GM23338 (cell line): ENCODE data around the gene CLEC3B.

Experiments used
- CREB1 ChIP-seq: fragments of 250-450 bp; sonication (Bioruptor Pico); IDR thresholded peaks from 2 replicates; pipeline ENCODE4 v1.5.0; 2020; ENCODE audit warnings: low read depth, mild to moderate bottlenecking, moderate library complexity
- EZH2 ChIP-seq: fragments of 200-600 bp; sonication (generic); IDR thresholded peaks from one replicate; pipeline ENCODE4 v1.8.0; 2017; ENCODE audit warnings: antibody characterized with exemption, mild to moderate bottlenecking, low read depth; ENCODE audit not compliant: unreplicated experiment
- EZH2phosphoT487 ChIP-seq: fragments of 200-600 bp; sonication (generic); IDR thresholded peaks from one replicate; pipeline ENCODE4 v1.8.1; 2018; ENCODE audit warnings: antibody characterized with exemption; ENCODE audit not compliant: unreplicated experiment
- JUNB ChIP-seq: IDR thresholded peaks from one replicate; pipeline ENCODE4 v1.6.1; 2016; ENCODE audit warnings: antibody characterized with exemption; ENCODE audit not compliant: unreplicated experiment
- NANOG ChIP-seq: IDR thresholded peaks from 2 replicates; pipeline ENCODE4 v1.6.1; 2016; ENCODE audit warnings: antibody characterized with exemption, borderline replicate concordance
- POLR2AphosphoS5 ChIP-seq: IDR thresholded peaks from 2 replicates; pipeline ENCODE4 v1.6.1; 2016; ENCODE audit warnings: antibody characterized with exemption, low read depth
- ZNF114 ChIP-seq: fragments of 250-450 bp; sonication (Bioruptor Pico); IDR thresholded peaks from 2 replicates; pipeline ENCODE4 v1.5.0; 2020; ENCODE audit warnings: mild to moderate bottlenecking, moderate library complexity
- ZNF331 ChIP-seq: fragments of 250-450 bp; sonication (Bioruptor Pico); IDR thresholded peaks from 2 replicates; pipeline ENCODE4 v1.5.0; 2020; ENCODE audit warnings: low read depth, mild to moderate bottlenecking, moderate library complexity
- TF ChIP-seq, protein P1 (sequence below), 2 experiments: fragments of 200-600 bp in 1 of 2; sonication (generic) in 1 of 2; conservative IDR thresholded peaks; 2 replicates each; pipeline versions ENCODE4 v1.5.1 to v1.6.1; 2016 to 2017; ENCODE audit warnings: antibody characterized with exemption in 2 of 2, low read depth in 2 of 2, mild to moderate bottlenecking in 2 of 2, moderate library complexity in 1 of 2
- TF ChIP-seq, protein P2 (sequence below): IDR thresholded peaks from 2 replicates; pipeline ENCODE4 v1.6.1; 2016; ENCODE audit warnings: antibody characterized with exemption

DNA sequence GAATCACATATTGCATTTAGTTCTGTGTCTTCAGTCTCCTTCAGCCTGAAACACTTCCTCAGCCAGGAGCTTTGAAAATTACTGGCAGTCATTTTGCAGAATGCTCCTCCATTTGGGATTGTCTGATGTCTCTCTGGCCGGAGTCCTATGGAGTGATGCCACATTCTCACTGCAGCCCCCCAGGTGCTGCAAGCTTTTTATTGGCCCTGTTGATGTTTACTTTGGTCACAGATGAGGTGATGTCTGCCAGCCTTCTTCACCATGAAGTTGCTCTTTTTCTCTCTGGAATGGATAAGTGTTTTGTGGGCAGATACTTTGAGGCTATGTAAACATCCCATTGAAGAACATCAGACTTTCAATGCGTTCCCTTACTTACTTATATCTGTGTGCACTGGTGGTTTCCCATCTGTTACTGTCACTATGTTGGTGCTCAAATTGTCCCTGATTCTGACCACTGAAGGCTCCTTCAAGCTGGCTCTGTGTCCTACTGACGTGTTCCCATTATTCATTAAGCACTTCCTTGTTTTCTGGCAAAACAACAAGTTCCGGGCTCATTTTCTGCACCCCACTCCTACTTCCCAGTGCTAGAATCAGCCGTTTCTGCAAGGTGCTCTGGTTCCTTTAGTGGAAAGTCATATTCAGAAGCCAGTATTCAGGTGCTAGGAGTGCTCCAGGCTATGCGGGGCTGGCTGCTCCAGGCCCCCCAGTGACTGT, 1.4 kb upstream of the CLEC3B start:
- no peak for TF ChIP-seq CREB1 (CRISPR knock-in tag)
- TF ChIP-seq, protein P1, sequence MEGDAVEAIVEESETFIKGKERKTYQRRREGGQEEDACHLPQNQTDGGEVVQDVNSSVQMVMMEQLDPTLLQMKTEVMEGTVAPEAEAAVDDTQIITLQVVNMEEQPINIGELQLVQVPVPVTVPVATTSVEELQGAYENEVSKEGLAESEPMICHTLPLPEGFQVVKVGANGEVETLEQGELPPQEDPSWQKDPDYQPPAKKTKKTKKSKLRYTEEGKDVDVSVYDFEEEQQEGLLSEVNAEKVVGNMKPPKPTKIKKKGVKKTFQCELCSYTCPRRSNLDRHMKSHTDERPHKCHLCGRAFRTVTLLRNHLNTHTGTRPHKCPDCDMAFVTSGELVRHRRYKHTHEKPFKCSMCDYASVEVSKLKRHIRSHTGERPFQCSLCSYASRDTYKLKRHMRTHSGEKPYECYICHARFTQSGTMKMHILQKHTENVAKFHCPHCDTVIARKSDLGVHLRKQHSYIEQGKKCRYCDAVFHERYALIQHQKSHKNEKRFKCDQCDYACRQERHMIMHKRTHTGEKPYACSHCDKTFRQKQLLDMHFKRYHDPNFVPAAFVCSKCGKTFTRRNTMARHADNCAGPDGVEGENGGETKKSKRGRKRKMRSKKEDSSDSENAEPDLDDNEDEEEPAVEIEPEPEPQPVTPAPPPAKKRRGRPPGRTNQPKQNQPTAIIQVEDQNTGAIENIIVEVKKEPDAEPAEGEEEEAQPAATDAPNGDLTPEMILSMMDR (conservative IDR thresholded peaks at IDR 0.05; ENCODE audit: low read depth in 2 of 2) = no peak
- no peak for TF ChIP-seq EZH2
- TF ChIP-seq POLR2AphosphoS5 = no peak
- TF ChIP-seq ZNF114 (CRISPR knock-in tag) = no peak
- no peak for TF ChIP-seq ZNF331
- no peak for TF ChIP-seq EZH2phosphoT487
- TF ChIP-seq JUNB = no peak
- TF ChIP-seq, protein P2, sequence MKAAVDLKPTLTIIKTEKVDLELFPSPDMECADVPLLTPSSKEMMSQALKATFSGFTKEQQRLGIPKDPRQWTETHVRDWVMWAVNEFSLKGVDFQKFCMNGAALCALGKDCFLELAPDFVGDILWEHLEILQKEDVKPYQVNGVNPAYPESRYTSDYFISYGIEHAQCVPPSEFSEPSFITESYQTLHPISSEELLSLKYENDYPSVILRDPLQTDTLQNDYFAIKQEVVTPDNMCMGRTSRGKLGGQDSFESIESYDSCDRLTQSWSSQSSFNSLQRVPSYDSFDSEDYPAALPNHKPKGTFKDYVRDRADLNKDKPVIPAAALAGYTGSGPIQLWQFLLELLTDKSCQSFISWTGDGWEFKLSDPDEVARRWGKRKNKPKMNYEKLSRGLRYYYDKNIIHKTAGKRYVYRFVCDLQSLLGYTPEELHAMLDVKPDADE = no peak
- no peak for TF ChIP-seq NANOG
